Prostate gland (tissue), 2 donors: ENCODE measurements around the gene FLVCR1.

ENCODE experiments used
- POLR2A ChIP-seq: fragments of 450-650 bp; IDR thresholded peaks from one replicate; pipeline ENCODE4 v1.6.1; 2016; ENCODE audit warnings: antibody characterized with exemption, mild to moderate bottlenecking
- TF ChIP-seq, protein P1 (sequence below), 4 experiments: fragments of 200-600 bp in 2 of 4; fragments of 450-650 bp in 2 of 4; sonication (generic) in 2 of 4; IDR thresholded peaks; 1 replicate in 3 of 4; 2 replicates in 1 of 4; pipeline ENCODE4 v1.5.1; 2016 to 2019; ENCODE audit warnings: antibody characterized with exemption in 4 of 4, mild to moderate bottlenecking in 2 of 4, moderate library complexity in 2 of 4

DNA sequence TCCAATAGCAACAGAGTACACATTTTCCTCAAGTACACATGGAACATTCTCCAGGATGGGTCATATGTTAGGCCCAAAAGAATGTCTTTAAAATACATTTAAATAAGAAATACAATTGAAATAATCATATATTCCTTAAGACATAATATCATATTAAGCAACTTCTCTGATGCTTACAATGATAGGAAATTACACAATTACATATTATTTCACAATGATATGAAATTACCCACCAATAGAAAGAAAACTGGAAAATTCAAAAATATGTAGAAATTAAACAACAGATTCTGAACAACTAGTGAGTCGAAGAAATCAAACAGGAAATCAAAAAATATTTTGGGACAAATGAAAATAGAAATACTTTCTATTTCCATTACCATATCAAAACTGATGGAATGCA lies 45.6 kb downstream of the FLVCR1 start:
- TF ChIP-seq, protein P1, sequence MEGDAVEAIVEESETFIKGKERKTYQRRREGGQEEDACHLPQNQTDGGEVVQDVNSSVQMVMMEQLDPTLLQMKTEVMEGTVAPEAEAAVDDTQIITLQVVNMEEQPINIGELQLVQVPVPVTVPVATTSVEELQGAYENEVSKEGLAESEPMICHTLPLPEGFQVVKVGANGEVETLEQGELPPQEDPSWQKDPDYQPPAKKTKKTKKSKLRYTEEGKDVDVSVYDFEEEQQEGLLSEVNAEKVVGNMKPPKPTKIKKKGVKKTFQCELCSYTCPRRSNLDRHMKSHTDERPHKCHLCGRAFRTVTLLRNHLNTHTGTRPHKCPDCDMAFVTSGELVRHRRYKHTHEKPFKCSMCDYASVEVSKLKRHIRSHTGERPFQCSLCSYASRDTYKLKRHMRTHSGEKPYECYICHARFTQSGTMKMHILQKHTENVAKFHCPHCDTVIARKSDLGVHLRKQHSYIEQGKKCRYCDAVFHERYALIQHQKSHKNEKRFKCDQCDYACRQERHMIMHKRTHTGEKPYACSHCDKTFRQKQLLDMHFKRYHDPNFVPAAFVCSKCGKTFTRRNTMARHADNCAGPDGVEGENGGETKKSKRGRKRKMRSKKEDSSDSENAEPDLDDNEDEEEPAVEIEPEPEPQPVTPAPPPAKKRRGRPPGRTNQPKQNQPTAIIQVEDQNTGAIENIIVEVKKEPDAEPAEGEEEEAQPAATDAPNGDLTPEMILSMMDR (IDR thresholded peaks at IDR 0.05), result no peak
- no peak for TF ChIP-seq POLR2A
